A673 (cell line): Measurements from ENCODE around the gene SRMS. TPM values are rescaled to one million over a fixed set of nuclear protein-coding genes. Genes with fewer than 3 reads are reported as not detected.

ENCODE experiments used
- BruUV-seq: library from RNA; stranded (reverse); fragments of 400-500 nt; replicated peaks from 2 replicates; lab custom pipeline; 2021; lab: Mats Ljungman, UMichigan
- CTCF ChIA-PET: fragments of 300-600 bp; sonication (Branson Sonifier 250); formaldehyde crosslinking; loops from one replicate; lab custom pipeline; 2022; ENCODE audit warnings: antibody characterized with exemption; lab: Charles Lee
- POLR2A ChIA-PET: fragments of 300-600 bp; sonication (Branson Sonifier 250); formaldehyde crosslinking; loops from one replicate; lab custom pipeline; 2022; ENCODE audit warnings: antibody characterized with exemption; ENCODE audit not compliant: low non-redundant PET; lab: Charles Lee
- DNase-seq: peaks from one replicate; pipeline ENCODE4 v3.0.0-alpha.2; 2015; ENCODE audit warnings: low spot score
- H3K27ac ChIP-seq: fragments of 200-600 bp; sonication (generic); 2 replicates; pipeline ENCODE4 v1.5.1; 2016; ENCODE audit warnings: mixed run types, low read depth, mild to moderate bottlenecking, mixed read lengths, antibody characterized with exemption, low read length; ENCODE audit not compliant: poor library complexity, severe bottlenecking
- H3K27me3 ChIP-seq: fragments of 200-600 bp; sonication (generic); replicated peaks from 2 replicates; pipeline ENCODE4 v1.6.1; 2017; ENCODE audit warnings: mixed run types, low read depth, mild to moderate bottlenecking, mixed read lengths, antibody characterized with exemption, low read length; ENCODE audit not compliant: insufficient read depth, poor library complexity
- H3K36me3 ChIP-seq: fragments of 200-600 bp; sonication (generic); 2 replicates; pipeline ENCODE4 v1.6.1; 2016; ENCODE audit warnings: mixed run types, mild to moderate bottlenecking, mixed read lengths, antibody characterized with exemption, low read length; ENCODE audit not compliant: insufficient read depth, poor library complexity, severe bottlenecking
- H3K4me1 ChIP-seq: fragments of 200-600 bp; sonication (generic); 2 replicates; pipeline ENCODE4 v1.6.1; 2017; ENCODE audit warnings: mixed run types, mild to moderate bottlenecking, mixed read lengths, antibody characterized with exemption, low read length; ENCODE audit not compliant: insufficient read depth, poor library complexity, severe bottlenecking
- H3K4me3 ChIP-seq: fragments of 200-600 bp; sonication (generic); 2 replicates; pipeline ENCODE4 v1.5.1; 2016; ENCODE audit warnings: low read depth, mixed run types, mild to moderate bottlenecking, mixed read lengths, low read length; ENCODE audit not compliant: poor library complexity, severe bottlenecking
- H3K9me3 ChIP-seq: fragments of 200-600 bp; sonication (generic); 2 replicates; pipeline ENCODE4 v1.6.1; 2016; ENCODE audit warnings: mixed run types, low read depth, mild to moderate bottlenecking, mixed read lengths, antibody characterized with exemption, low read length; ENCODE audit not compliant: poor library complexity, severe bottlenecking
- EZH2 ChIP-seq: fragments of 200-600 bp; sonication (generic); IDR thresholded peaks from 2 replicates; pipeline ENCODE4 v1.6.1; 2017; ENCODE audit warnings: borderline replicate concordance, low read depth, mild to moderate bottlenecking, mixed read lengths, antibody characterized with exemption, low read length; ENCODE audit not compliant: poor library complexity, severe bottlenecking
- intact Hi-C: fragments of 100-400 bp; cut with micrococcal nuclease; formaldehyde crosslinking; loops from one replicate; pipeline ENCODE4 v1.10.0; 2022; ENCODE audit not compliant: unreplicated experiment
- total RNA-seq: library from RNA; stranded (reverse); gene quantifications from 2 replicates; pipeline ENCODE4 v1.2.3, GENCODE V29; 2021
- TF ChIP-seq, protein P1 (sequence below): fragments of 300-800, 200-600 bp; sonication (generic); conservative IDR thresholded peaks from 2 replicates; pipeline ENCODE4 v1.5.1; 2017; ENCODE audit warnings: low read depth, mild to moderate bottlenecking, antibody characterized with exemption, low read length, moderate library complexity, mixed read lengths

The SRMS gene
- total RNA-seq, 1 experiment from 2014 or later, result not detected

DNA sequence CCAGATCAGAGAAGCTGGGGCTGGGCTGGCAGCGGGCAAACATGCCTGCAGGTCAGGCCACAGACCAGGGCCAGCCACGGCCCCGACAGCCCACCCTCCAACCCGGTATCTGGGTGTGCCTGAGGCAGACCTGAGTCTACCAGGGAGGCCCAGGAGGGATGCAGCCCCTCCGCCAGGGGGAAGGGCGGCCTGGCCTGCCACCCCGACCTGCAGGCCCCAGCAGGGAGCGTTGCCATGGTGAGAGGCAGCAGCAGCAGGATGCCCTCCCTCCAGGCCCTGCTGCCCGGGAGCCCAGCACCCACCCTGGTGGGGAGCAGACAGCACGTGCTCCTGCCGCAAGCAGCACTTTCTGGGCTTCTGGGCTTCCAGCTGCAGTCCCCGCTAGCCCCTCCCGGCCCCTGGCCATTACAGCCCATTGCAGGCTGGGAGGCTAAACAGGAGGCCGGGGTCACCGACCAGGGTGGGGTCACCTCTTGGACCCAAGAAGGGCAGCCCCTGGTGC, 44.8 kb downstream of the SRMS start:
- H3K9me3 ChIP-seq, result no peaks in the 10 kb centered on the region
- DNase-seq, result no peak
- BruUV-seq, result no TSS peak
- H3K27ac ChIP-seq, result no peak overlapping the region
- peaks cover 5% of the 10 kb centered on the region for H3K27me3 ChIP-seq
- no peak overlapping the region for H3K4me3 ChIP-seq
- TF ChIP-seq EZH2, result no peak
- TF ChIP-seq, protein P1, sequence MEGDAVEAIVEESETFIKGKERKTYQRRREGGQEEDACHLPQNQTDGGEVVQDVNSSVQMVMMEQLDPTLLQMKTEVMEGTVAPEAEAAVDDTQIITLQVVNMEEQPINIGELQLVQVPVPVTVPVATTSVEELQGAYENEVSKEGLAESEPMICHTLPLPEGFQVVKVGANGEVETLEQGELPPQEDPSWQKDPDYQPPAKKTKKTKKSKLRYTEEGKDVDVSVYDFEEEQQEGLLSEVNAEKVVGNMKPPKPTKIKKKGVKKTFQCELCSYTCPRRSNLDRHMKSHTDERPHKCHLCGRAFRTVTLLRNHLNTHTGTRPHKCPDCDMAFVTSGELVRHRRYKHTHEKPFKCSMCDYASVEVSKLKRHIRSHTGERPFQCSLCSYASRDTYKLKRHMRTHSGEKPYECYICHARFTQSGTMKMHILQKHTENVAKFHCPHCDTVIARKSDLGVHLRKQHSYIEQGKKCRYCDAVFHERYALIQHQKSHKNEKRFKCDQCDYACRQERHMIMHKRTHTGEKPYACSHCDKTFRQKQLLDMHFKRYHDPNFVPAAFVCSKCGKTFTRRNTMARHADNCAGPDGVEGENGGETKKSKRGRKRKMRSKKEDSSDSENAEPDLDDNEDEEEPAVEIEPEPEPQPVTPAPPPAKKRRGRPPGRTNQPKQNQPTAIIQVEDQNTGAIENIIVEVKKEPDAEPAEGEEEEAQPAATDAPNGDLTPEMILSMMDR, result no peak
- H3K36me3 ChIP-seq, result no peaks in the 10 kb centered on the region
- CTCF ChIA-PET, result interaction anchor here (0.6 kb wide), 1 partner anchor 617 kb away, joined by 13 read pairs; no protein-coding TSS in a partner anchor
- peaks cover 8% of the 10 kb centered on the region for H3K4me1 ChIP-seq
- intact Hi-C loops, result no loop called here
- POLR2A ChIA-PET, result no interaction called here

DNA sequence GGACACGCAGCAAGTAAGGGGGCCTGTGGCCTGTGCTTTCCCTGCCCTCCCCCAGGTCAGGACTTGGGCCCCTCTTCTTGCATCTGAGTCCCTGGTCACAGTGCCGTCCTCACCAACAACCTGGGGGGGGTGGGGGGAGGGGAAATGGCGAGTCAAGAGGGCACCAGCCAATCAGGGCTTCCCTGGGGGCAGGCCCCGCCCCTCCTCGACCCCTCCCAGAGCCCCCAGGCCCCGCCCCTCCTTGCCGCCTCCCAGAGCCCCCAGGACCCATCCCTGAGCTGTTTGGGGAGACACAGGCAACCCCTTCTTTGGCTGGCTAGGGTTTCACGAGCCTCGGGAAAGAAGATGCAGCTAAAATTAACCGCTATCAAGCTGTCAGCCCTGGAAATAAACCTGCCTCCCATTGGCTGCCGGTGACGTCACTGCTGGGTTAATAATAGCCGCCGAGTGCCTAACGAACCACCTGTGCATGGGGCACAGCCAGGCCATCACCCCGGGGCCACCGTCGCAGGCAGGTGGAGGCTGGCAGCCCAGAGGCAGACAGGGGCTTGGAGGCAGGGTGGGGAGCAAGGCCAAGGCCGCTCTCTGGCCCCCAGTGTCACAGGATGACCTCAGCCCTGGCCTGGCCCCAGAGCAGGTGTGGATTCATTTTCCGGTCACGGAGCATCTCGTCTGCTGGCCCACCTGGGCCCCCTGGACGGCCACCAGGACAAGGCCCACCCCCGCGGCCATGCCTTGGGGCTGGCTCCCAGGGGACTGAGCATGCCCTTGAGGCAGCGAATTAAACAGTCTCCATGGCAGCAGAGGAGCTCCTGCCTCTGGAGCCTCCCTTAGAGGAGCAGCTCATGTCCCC, 45.5 kb downstream of the SRMS start:
- H3K27ac ChIP-seq, result no peak overlapping the region
- H3K9me3 ChIP-seq, result no peaks in the 10 kb centered on the region
- DNase-seq, result peak; percentile 67
- H3K27me3 ChIP-seq, result peaks cover 5% of the 10 kb centered on the region
- H3K4me3 ChIP-seq, result no peak overlapping the region
- no TSS peak for BruUV-seq
- peaks cover 8% of the 10 kb centered on the region for H3K4me1 ChIP-seq
- CTCF ChIA-PET, result no interaction called here
- POLR2A ChIA-PET, result interaction anchor here (0.6 kb wide), 1 partner anchor 363 kb away, joined by 3 read pairs; the partner anchor contains the start of gene TPD52L2
- H3K36me3 ChIP-seq, result no peaks in the 10 kb centered on the region
- TF ChIP-seq, protein P1, result no peak
- no peak for TF ChIP-seq EZH2
- intact Hi-C loops, result no loop called here

DNA sequence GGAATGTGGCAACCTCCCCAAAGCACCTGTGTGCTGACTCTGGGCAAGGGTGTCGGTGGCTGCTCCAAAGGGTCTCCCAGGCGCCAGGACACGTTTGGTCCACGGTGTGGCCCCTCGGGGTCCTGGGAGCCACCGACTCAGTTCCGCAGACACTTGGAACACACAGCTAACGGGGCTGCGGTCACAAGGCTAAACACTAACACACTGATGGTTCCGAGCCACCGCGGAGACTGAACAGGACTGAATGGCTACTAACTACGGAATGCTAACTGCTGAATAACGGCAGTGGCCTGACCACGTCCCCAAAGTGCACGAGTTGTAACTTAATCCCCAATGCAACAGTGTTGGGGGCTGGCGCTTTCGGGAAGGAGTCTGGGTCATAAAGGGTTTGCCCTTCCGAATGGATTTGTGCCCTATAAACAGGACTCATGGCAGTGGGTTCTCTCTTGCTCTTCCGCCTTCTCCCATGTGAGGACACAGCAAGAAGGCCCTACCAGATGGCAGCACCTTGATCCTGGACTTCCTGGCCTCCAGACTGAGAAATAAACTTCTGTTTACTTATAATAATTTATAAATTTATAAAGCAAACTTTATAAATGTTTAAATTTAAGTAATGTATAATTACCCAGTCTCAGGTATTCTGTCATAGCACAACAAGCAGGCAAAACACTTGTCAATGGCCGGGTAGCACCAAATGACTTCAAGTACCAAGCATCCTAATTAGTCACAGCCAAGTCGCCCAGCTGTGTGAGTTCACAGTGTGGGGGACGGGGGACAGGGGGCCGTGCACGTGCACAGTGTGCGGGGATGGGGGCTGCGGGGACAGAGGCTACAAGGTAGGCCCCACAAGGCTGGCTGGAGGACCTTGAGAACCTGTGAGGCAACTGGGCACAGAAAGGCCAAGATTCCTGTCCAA, 46.4 kb downstream of the SRMS start:
- H3K9me3 ChIP-seq, result no peaks in the 10 kb centered on the region
- peaks cover 5% of the 10 kb centered on the region for H3K27me3 ChIP-seq
- H3K4me1 ChIP-seq, result peaks cover 8% of the 10 kb centered on the region
- POLR2A ChIA-PET, result no interaction called here
- TF ChIP-seq, protein P1, result no peak
- no peak for TF ChIP-seq EZH2
- DNase-seq, result no peak
- H3K36me3 ChIP-seq, result no peaks in the 10 kb centered on the region
- intact Hi-C loops, result no loop called here
- CTCF ChIA-PET, result no interaction called here
- H3K4me3 ChIP-seq, result no peak overlapping the region
- H3K27ac ChIP-seq, result no peak overlapping the region
- BruUV-seq, result no TSS peak
